Activated CD8-positive, alpha-beta memory T cell treated with anti-CD3 and anti-CD28 coated beads for 36 hours (primary cell): ENCODE results near the gene ECHDC1. TPM values are rescaled to one million over a fixed set of nuclear protein-coding genes. Genes with fewer than 3 reads are reported as not detected.

Experiments
- CTCF ChIA-PET: fragments of 350-600 bp; sonication (Branson Sonifier 250); formaldehyde crosslinking; loops from one replicate; lab custom pipeline; 2021; ENCODE audit warnings: antibody characterized with exemption; lab: Charles Lee
- POLR2A ChIA-PET: fragments of 350-600 bp; sonication (Branson Sonifier 250); formaldehyde crosslinking; loops from one replicate; lab custom pipeline; 2021; ENCODE audit warnings: antibody characterized with exemption; lab: Charles Lee
- total RNA-seq, 2 experiments: library from RNA; stranded (reverse); gene quantifications; one replicate each; pipeline ENCODE4 v1.2.3, GENCODE V29; 2021

ECHDC1 gene
- total RNA-seq, 2 experiments from 2014 or later, result 69.5 to 72.9 TPM

GRCh38 chr6:127298475-127298874, 44.9 kb downstream of the ECHDC1 start:
- ChIA-PET POLR2A (no interaction called here), CTCF (no interaction called here)

- POLR2A ChIA-PET, result no interaction called here
Measured at GRCh38 chr6:127297502-127298070, 45.8 kb downstream of the ECHDC1 start.

GRCh38 chr6:127291495-127291894, 51.9 kb downstream of the ECHDC1 start:
- ChIA-PET CTCF (interaction anchor here (1.1 to 1.3 kb wide), 3 partner anchors 11 to 224 kb away, joined by 3 to 4 read pairs (median 3); no protein-coding TSS in a partner anchor), POLR2A (interaction anchor here (0.7 to 1.8 kb wide), 2 partner anchors 24 to 225 kb away, joined by 3 to 9 read pairs; partner anchors contain the start of gene RNF146)

More at GRCh38 chr6:127297502-127298070, 45.8 kb downstream of the ECHDC1 start:
- CTCF ChIA-PET, result no interaction called here

- CTCF ChIA-PET, result interaction anchor here (1.0 to 1.3 kb wide), 4 partner anchors 12 to 225 kb away, joined by 3 to 4 read pairs (median 3); no protein-coding TSS in a partner anchor
- POLR2A ChIA-PET, result interaction anchor here (1.8 kb wide), 1 partner anchor 24 kb away, joined by 9 read pairs; the partner anchor contains the start of gene RNF146
Measured at GRCh38 chr6:127290391-127291265, 52.8 kb downstream of the ECHDC1 start.

GRCh38 chr6:127289934-127290333, 53.5 kb downstream of the ECHDC1 start:
- CTCF ChIA-PET, result interaction anchor here (1.0 kb wide), 1 partner anchor 18 kb away, joined by 3 read pairs; no protein-coding TSS in a partner anchor
- POLR2A ChIA-PET, result interaction anchor here (0.7 to 1.8 kb wide), 2 partner anchors 23 to 1445 kb away, joined by 3 to 9 read pairs; partner anchors contain the start of gene RNF146

- POLR2A ChIA-PET, result no interaction called here
- CTCF ChIA-PET, result no interaction called here
Measured at GRCh38 chr6:127288705-127289104, 54.7 kb downstream of the ECHDC1 start.

- POLR2A ChIA-PET, result no interaction called here
- CTCF ChIA-PET, result no interaction called here
Measured at GRCh38 chr6:127282184-127282583, 61.2 kb downstream of the ECHDC1 start.

GRCh38 chr6:127279815-127280214, 63.6 kb downstream of the ECHDC1 start:
- CTCF ChIA-PET, result no interaction called here
- POLR2A ChIA-PET, result no interaction called here

GRCh38 chr6:127277878-127278843, 65.2 kb downstream of the ECHDC1 start:
- CTCF ChIA-PET, result interaction anchor here (1.3 kb wide), 1 partner anchor 12 kb away, joined by 3 read pairs; the partner anchor contains the start of gene RNF146
- POLR2A ChIA-PET, result no interaction called here

- ChIA-PET CTCF (interaction anchor here (1.0 kb wide), 1 partner anchor 10 kb away, joined by 5 read pairs; the partner anchor contains the start of gene RNF146), POLR2A (no interaction called here)
Measured at GRCh38 chr6:127276331-127276730, 67.1 kb downstream of the ECHDC1 start.

GRCh38 chr6:127273499-127273898, 69.9 kb downstream of the ECHDC1 start:
- CTCF ChIA-PET, result no interaction called here
- POLR2A ChIA-PET, result no interaction called here

- ChIA-PET CTCF (interaction anchor here (1.2 kb wide), 1 partner anchor 17 kb away, joined by 3 read pairs; no protein-coding TSS in a partner anchor), POLR2A (no interaction called here)
Measured at GRCh38 chr6:127272576-127272975, 70.8 kb downstream of the ECHDC1 start.

- ChIA-PET CTCF (interaction anchor here (1.1 to 1.8 kb wide), 3 partner anchors 8 to 251 kb away, joined by 3 to 5 read pairs (median 3); partner anchors contain the start of gene MTCL3), POLR2A (interaction anchor here (1.1 to 1.8 kb wide), 2 partner anchors 23 to 248 kb away, joined by 9 to 10 read pairs; no protein-coding TSS in a partner anchor)
Measured at GRCh38 chr6:127267646-127268625, 75.5 kb downstream of the ECHDC1 start.

- ChIA-PET CTCF (interaction anchor here (0.6 to 1.8 kb wide), 6 partner anchors 9 to 251 kb away, joined by 3 to 8 read pairs (median 3); partner anchors contain the start of gene MTCL3), POLR2A (interaction anchor here (0.6 to 1.8 kb wide), 6 partner anchors 20 to 386 kb away, joined by 3 to 10 read pairs (median 6); partner anchors contain the start of gene ECHDC1)
Measured at GRCh38 chr6:127266892-127267645, 76.3 kb downstream of the ECHDC1 start.

GRCh38 chr6:127266178-127266891, 77.1 kb downstream of the ECHDC1 start, which contains the start of gene RNF146:
RNF146 (plus strand) TSS chr6:127266864; CDS start chr6:127280339, 13,475 bp downstream.
- ChIA-PET CTCF (interaction anchor here (0.6 to 1.8 kb wide), 6 partner anchors 9 to 252 kb away, joined by 3 to 8 read pairs (median 3); partner anchors contain the start of gene MTCL3), POLR2A (interaction anchor here (0.5 to 1.8 kb wide), 8 partner anchors 21 to 387 kb away, joined by 3 to 10 read pairs (median 4); partner anchors contain the start of gene ECHDC1)
